HepG2 (cell line): Measurements from ENCODE around the gene EVA1C. TPM values are rescaled to one million over a fixed set of nuclear protein-coding genes. Genes with fewer than 3 reads are reported as not detected.

Experiments
- AGO2 ChIP-seq: fragments of 200-400 bp; formaldehyde crosslinking; optimal IDR thresholded peaks from 2 replicates; pipeline ENCODE3; 2017; ENCODE audit warnings: mild to moderate bottlenecking, low read depth, low read length, moderate library complexity
- BORCS8-MEF2B ChIP-seq: sonication (generic); formaldehyde crosslinking; IDR thresholded peaks from 2 replicates; pipeline ENCODE4 v1.8.0; 2022; ENCODE audit warnings: mild to moderate bottlenecking, missing genetic modification reagents
- GLI4 ChIP-seq: sonication (generic); formaldehyde crosslinking; IDR thresholded peaks from 2 replicates; pipeline ENCODE4 v1.5.1; 2020; ENCODE audit warnings: missing genetic modification reagents, mild to moderate bottlenecking, moderate library complexity, borderline replicate concordance
- HES4 ChIP-seq: sonication (generic); formaldehyde crosslinking; IDR thresholded peaks from 2 replicates; pipeline ENCODE4 v1.9.0; 2021; ENCODE audit warnings: mild to moderate bottlenecking, missing genetic modification reagents, borderline replicate concordance
- HIVEP1 ChIP-seq: sonication (generic); formaldehyde crosslinking; IDR thresholded peaks from 2 replicates; pipeline ENCODE4 v1.4.0; 2020; ENCODE audit warnings: mild to moderate bottlenecking, missing genetic modification reagents
- JUN ChIP-seq: sonication (generic); formaldehyde crosslinking; IDR thresholded peaks from 2 replicates; pipeline ENCODE4 v1.4.0; 2020; ENCODE audit warnings: mild to moderate bottlenecking, missing genetic modification reagents
- MLX ChIP-seq: IDR thresholded peaks from 2 replicates; pipeline ENCODE4 v1.6.1; 2016
- PAX8 ChIP-seq: sonication (generic); formaldehyde crosslinking; IDR thresholded peaks from 2 replicates; pipeline ENCODE4 v1.8.0; 2022; ENCODE audit warnings: mild to moderate bottlenecking, missing genetic modification reagents, borderline replicate concordance
- POLR2AphosphoS5 ChIP-seq: IDR thresholded peaks from 2 replicates; pipeline ENCODE4 v1.6.1; 2012; ENCODE audit warnings: low read depth, low read length
- RNF2 ChIP-seq: fragments of 450-650 bp; conservative IDR thresholded peaks from 2 replicates; pipeline ENCODE4 v1.6.1; 2016; ENCODE audit warnings: low read depth
- SOX13 ChIP-seq, 3 experiments: fragments of 450-650 bp in 1 of 3; sonication (generic) in 1 of 3; formaldehyde crosslinking in 1 of 3; IDR thresholded peaks in 2 of 3; conservative IDR thresholded peaks in 1 of 3; 2 replicates each; pipeline versions ENCODE4 v1.5.0 to v1.6.1; 2016 to 2020; ENCODE audit warnings: antibody characterized with exemption in 1 of 3, mild to moderate bottlenecking in 1 of 3, missing compliant biosample characterization in 1 of 3, missing genetic modification reagents in 1 of 3, moderate library complexity in 1 of 3
- TP53 ChIP-seq: sonication (generic); formaldehyde crosslinking; conservative IDR thresholded peaks from 2 replicates; pipeline ENCODE4 v1.4.0; 2020; ENCODE audit warnings: missing genetic modification reagents
- ZBTB1 ChIP-seq: sonication (generic); formaldehyde crosslinking; IDR thresholded peaks from 2 replicates; pipeline ENCODE4 v1.4.0; 2020; ENCODE audit warnings: missing genetic modification reagents, borderline replicate concordance
- ZC3H4 ChIP-seq: sonication (generic); formaldehyde crosslinking; IDR thresholded peaks from 2 replicates; pipeline ENCODE4 v1.4.0; 2020; ENCODE audit warnings: missing genetic modification reagents, borderline replicate concordance
- ZFP1 ChIP-seq: IDR thresholded peaks from 2 replicates; pipeline ENCODE4 v1.6.1; 2016
- ZNF263 ChIP-seq: sonication (generic); formaldehyde crosslinking; IDR thresholded peaks from 2 replicates; pipeline ENCODE4 v1.4.0; 2020; ENCODE audit warnings: missing genetic modification reagents
- ZNF512B ChIP-seq: sonication (generic); formaldehyde crosslinking; IDR thresholded peaks from 2 replicates; pipeline ENCODE4 v1.5.1; 2020; ENCODE audit warnings: missing genetic modification reagents, mild to moderate bottlenecking, borderline replicate concordance
- ZNF704 ChIP-seq: sonication (generic); formaldehyde crosslinking; IDR thresholded peaks from 2 replicates; pipeline ENCODE4 v1.8.1; 2023; ENCODE audit warnings: mild to moderate bottlenecking, inconsistent platforms, moderate library complexity, missing genetic modification reagents, borderline replicate concordance
- ZNF879 ChIP-seq: sonication (generic); formaldehyde crosslinking; IDR thresholded peaks from 2 replicates; pipeline ENCODE4 v1.8.1; 2023; ENCODE audit warnings: missing genetic modification reagents
- ZNF883 ChIP-seq: sonication (generic); formaldehyde crosslinking; IDR thresholded peaks from 2 replicates; pipeline ENCODE4 v1.5.1; 2020; ENCODE audit warnings: mild to moderate bottlenecking, missing genetic modification reagents; ENCODE audit errors: not compliant biosample characterization
- ZSCAN30 ChIP-seq: sonication (generic); formaldehyde crosslinking; IDR thresholded peaks from 2 replicates; pipeline ENCODE4 v1.5.0; 2020; ENCODE audit warnings: mild to moderate bottlenecking, missing genetic modification reagents
- polyA plus RNA-seq, 8 experiments: library from polyadenylated mRNA; depleted of rRNA in 3 of 8; stranded (reverse) in 7 of 8; unstranded in 1 of 8; fragments of >200 nt; fragmentation: Illumina TruSeq in 4 of 8; extraction: Trizol in 4 of 8; gene quantifications; 2 replicates each; pipeline versions ENCODE4 v1.2.1 to v1.2.3, GENCODE V29; 2011 to 2016; ENCODE audit warnings: low read depth in 4 of 8, missing spikeins in 1 of 8, mixed read lengths in 1 of 8; ENCODE audit not compliant: insufficient read depth in 1 of 8
- total RNA-seq, 5 experiments: library from RNA; depleted of rRNA; stranded (reverse); fragments of >200 nt; fragmentation: Illumina TruSeq; extraction: Trizol; gene quantifications; 2 replicates each; pipeline ENCODE4 v1.2.3, GENCODE V29; 2016; ENCODE audit warnings: low read depth in 1 of 5
- TF ChIP-seq, protein P1 (sequence below): IDR thresholded peaks from 2 replicates; pipeline ENCODE4 v1.6.1; 2012; ENCODE audit warnings: low read length, improper control_type of control experiment

The EVA1C gene
- total and polyA plus RNA-seq, 2 of the 13 experiments (the other 11 are each of a cell fraction or from before 2014, with no cell fraction given), result 0.29 to 0.34 TPM

GRCh38 chr21:32392299-32392879, 20.1 kb upstream of the EVA1C start (continued):
- TF ChIP-seq ZNF704 (CRISPR knock-in tag) (0 out of 2 replicates have a peak, but pooled peaks have one; percentile 44), SOX13 (IDR thresholded peaks at IDR 0.05) (no peak), SOX13 (CRISPR knock-in tag; conservative IDR thresholded peaks at IDR 0.05 in 1 of 2, IDR thresholded peaks at IDR 0.05 in 1 of 2) (peak in 1 of 2 experiments; percentile 7; a peak in 1 of 4 replicates), ZBTB1 (no peak), ZC3H4 (CRISPR knock-in tag) (no peak), TP53 (CRISPR knock-in tag) (no peak), ZNF883 (CRISPR knock-in tag) (peak; percentile 67), ZNF879 (CRISPR knock-in tag) (no peak), ZNF263 (CRISPR knock-in tag) (no peak; the same call in 1 of the 2 replicates), GLI4 (CRISPR knock-in tag) (peak; percentile 85; the same call in 1 of the 2 replicates), ZFP1 (CRISPR knock-in tag) (no peak), POLR2AphosphoS5 (no peak), AGO2 (peak; percentile 83), BORCS8-MEF2B (peak; percentile 79; the same call in 1 of the 2 replicates), ZNF512B (CRISPR knock-in tag) (0 out of 2 replicates have a peak, but pooled peaks have one; percentile 16), HIVEP1 (CRISPR knock-in tag) (0 out of 2 replicates have a peak, but pooled peaks have one; percentile 45), PAX8 (CRISPR knock-in tag) (no peak), ZSCAN30 (CRISPR knock-in tag) (0 out of 2 replicates have a peak, but pooled peaks have one; percentile 29), HES4 (peak; percentile 56; the same call in 1 of the 2 replicates), JUN (CRISPR knock-in tag) (0 out of 2 replicates have a peak, but pooled peaks have one; percentile 40), RNF2 (0 out of 2 replicates have a peak, but pooled peaks have one; percentile 19), MLX (CRISPR knock-in tag) (no peak)
- TF ChIP-seq, protein P1, sequence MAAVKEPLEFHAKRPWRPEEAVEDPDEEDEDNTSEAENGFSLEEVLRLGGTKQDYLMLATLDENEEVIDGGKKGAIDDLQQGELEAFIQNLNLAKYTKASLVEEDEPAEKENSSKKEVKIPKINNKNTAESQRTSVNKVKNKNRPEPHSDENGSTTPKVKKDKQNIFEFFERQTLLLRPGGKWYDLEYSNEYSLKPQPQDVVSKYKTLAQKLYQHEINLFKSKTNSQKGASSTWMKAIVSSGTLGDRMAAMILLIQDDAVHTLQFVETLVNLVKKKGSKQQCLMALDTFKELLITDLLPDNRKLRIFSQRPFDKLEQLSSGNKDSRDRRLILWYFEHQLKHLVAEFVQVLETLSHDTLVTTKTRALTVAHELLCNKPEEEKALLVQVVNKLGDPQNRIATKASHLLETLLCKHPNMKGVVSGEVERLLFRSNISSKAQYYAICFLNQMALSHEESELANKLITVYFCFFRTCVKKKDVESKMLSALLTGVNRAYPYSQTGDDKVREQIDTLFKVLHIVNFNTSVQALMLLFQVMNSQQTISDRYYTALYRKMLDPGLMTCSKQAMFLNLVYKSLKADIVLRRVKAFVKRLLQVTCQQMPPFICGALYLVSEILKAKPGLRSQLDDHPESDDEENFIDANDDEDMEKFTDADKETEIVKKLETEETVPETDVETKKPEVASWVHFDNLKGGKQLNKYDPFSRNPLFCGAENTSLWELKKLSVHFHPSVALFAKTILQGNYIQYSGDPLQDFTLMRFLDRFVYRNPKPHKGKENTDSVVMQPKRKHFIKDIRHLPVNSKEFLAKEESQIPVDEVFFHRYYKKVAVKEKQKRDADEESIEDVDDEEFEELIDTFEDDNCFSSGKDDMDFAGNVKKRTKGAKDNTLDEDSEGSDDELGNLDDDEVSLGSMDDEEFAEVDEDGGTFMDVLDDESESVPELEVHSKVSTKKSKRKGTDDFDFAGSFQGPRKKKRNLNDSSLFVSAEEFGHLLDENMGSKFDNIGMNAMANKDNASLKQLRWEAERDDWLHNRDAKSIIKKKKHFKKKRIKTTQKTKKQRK, result no peak
